Measurements from ENCODE around the gene HS3ST4. TPM values are rescaled to one million over a fixed set of nuclear protein-coding genes. Genes with fewer than 3 reads are reported as not detected.

The HS3ST4 gene
- not detected in 5 replicates for total RNA-seq (2022; extraction: Qiagen RNA extraction)

GRCh38 chr16:25691519-25692091, at the start of gene HS3ST4:
Gene HS3ST4 (plus strand): TSS chr16:25691959.

